Calu3 (cell line): ENCODE results near the gene SHPK. TPM values are rescaled to one million over a fixed set of nuclear protein-coding genes. Genes with fewer than 3 reads are reported as not detected.

Experiments used
- BruUV-seq: library from RNA; stranded (reverse); fragments of 400-500 nt; replicated peaks from 2 replicates; lab custom pipeline; 2021; lab: Mats Ljungman, UMichigan
- CTCF ChIA-PET: fragments of 300-600 bp; sonication (Branson Sonifier 250); formaldehyde crosslinking; loops from one replicate; lab custom pipeline; 2022; ENCODE audit warnings: antibody characterized with exemption; lab: Charles Lee
- DNase-seq: peaks from one replicate; pipeline ENCODE4 v3.0.0; 2022
- H3K27ac Mint-ChIP-seq: one replicate; pipeline ENCODE4 v1.8.0; 2022; ENCODE audit warnings: mixed read lengths; ENCODE audit not compliant: unreplicated experiment
- H3K27me3 Mint-ChIP-seq: one replicate; pipeline ENCODE4 v1.8.0; 2022; ENCODE audit warnings: mixed read lengths; ENCODE audit not compliant: unreplicated experiment
- H3K36me3 Mint-ChIP-seq: one replicate; pipeline ENCODE4 v1.8.0; 2022; ENCODE audit warnings: mild to moderate bottlenecking, moderate library complexity, mixed read lengths; ENCODE audit not compliant: insufficient read depth, unreplicated experiment
- H3K4me1 Mint-ChIP-seq: one replicate; pipeline ENCODE4 v1.8.0; 2022; ENCODE audit warnings: mild to moderate bottlenecking, low read depth, mixed read lengths; ENCODE audit not compliant: unreplicated experiment
- H3K4me3 Mint-ChIP-seq: one replicate; pipeline ENCODE4 v1.8.0; 2022; ENCODE audit warnings: mild to moderate bottlenecking, low read depth, moderate library complexity, mixed read lengths; ENCODE audit not compliant: unreplicated experiment
- H3K9me3 Mint-ChIP-seq: one replicate; pipeline ENCODE4 v1.8.0; 2022; ENCODE audit warnings: low read depth, mixed read lengths; ENCODE audit not compliant: unreplicated experiment
- intact Hi-C: fragments of 100-400 bp; cut with micrococcal nuclease; formaldehyde crosslinking; loops from one replicate; pipeline ENCODE4 v1.10.0; 2022; ENCODE audit not compliant: unreplicated experiment
- total RNA-seq: library from RNA; stranded (reverse); gene quantifications from 2 replicates; pipeline ENCODE4 v1.2.3, GENCODE V29; 2022
- TF ChIP-seq, protein P1 (sequence below): fragments of 200-600 bp; IDR thresholded peaks from one replicate; pipeline ENCODE4 v1.8.0; 2022; ENCODE audit warnings: antibody characterized with exemption; ENCODE audit not compliant: unreplicated experiment

The SHPK gene
- total RNA-seq, 1 experiment from 2014 or later: 9.4 TPM

GRCh38 chr17:3609689-3610088 lies 26.4 kb downstream of the SHPK start:
- no peaks in the 10 kb centered on the region for H3K4me1 Mint-ChIP-seq
- TF ChIP-seq, protein P1, sequence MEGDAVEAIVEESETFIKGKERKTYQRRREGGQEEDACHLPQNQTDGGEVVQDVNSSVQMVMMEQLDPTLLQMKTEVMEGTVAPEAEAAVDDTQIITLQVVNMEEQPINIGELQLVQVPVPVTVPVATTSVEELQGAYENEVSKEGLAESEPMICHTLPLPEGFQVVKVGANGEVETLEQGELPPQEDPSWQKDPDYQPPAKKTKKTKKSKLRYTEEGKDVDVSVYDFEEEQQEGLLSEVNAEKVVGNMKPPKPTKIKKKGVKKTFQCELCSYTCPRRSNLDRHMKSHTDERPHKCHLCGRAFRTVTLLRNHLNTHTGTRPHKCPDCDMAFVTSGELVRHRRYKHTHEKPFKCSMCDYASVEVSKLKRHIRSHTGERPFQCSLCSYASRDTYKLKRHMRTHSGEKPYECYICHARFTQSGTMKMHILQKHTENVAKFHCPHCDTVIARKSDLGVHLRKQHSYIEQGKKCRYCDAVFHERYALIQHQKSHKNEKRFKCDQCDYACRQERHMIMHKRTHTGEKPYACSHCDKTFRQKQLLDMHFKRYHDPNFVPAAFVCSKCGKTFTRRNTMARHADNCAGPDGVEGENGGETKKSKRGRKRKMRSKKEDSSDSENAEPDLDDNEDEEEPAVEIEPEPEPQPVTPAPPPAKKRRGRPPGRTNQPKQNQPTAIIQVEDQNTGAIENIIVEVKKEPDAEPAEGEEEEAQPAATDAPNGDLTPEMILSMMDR: no peak
- peaks cover 7% of the 10 kb centered on the region for H3K36me3 Mint-ChIP-seq
- intact Hi-C loops: no loop called here
- no peak overlapping the region for H3K27ac Mint-ChIP-seq
- no peak for DNase-seq
- no peaks in the 10 kb centered on the region for H3K9me3 Mint-ChIP-seq
- CTCF ChIA-PET: no interaction called here
- H3K4me3 Mint-ChIP-seq: no peak overlapping the region
- H3K27me3 Mint-ChIP-seq: no peaks in the 10 kb centered on the region
- no TSS peak for BruUV-seq

- Mint-ChIP-seq H3K4me3 (no peak overlapping the region), H3K9me3 (no peaks in the 10 kb centered on the region), H3K36me3 (no peaks in the 10 kb centered on the region), H3K27me3 (no peaks in the 10 kb centered on the region), H3K4me1 (no peaks in the 10 kb centered on the region), H3K27ac (no peak overlapping the region)
- no TSS peak for BruUV-seq
- CTCF ChIA-PET: no interaction called here
- intact Hi-C loops: no loop called here
- DNase-seq: no peak
- TF ChIP-seq, protein P1: no peak
These were observed 32.2 kb downstream of the SHPK start for GRCh38 chr17:3603870-3604259.

DNA sequence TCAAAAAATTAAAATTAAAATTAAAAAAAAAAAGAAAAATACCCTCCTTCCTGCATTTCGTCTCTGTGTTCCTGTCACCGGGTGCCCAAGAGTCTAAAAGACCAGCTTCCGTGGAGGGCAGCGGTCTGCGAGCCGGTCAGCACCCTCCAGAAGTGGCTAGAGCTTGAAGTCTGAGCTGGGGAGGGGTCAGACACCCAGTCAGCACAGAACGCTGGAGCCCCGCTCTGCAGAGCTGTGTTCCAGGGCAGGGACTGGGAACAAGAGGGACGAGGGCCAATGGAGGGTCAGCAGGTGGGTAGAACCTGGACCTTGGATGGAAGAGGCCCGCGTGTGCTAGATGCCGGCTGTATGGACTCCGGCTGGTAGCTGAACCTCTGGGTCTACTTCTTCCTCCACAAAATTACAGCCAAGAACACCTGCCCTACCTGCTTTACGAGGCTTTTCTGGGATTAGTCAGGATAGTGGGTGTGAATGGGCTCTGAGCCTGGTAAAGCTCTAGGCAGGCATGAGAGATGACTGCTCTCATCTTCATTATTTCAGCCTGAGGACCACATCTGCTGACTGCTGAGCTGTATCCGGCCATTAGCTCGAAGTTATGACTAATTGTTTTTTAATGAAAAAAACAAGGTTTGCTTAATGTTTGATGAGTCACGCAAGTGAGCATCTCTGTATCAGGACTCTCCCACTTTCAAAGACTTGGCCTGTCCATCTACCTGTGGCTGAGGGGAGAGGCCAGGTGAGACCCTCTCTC lies 32.8 kb downstream of the SHPK start:
- Mint-ChIP-seq H3K36me3 (no peaks in the 10 kb centered on the region), H3K27ac (no peak overlapping the region), H3K9me3 (no peaks in the 10 kb centered on the region), H3K4me3 (no peak overlapping the region), H3K4me1 (no peaks in the 10 kb centered on the region), H3K27me3 (no peaks in the 10 kb centered on the region)
- BruUV-seq: no TSS peak
- TF ChIP-seq, protein P1: no peak
- intact Hi-C loops: no loop called here
- CTCF ChIA-PET: no interaction called here
- DNase-seq: no peak

- DNase-seq: no peak
- BruUV-seq: no TSS peak
- CTCF ChIA-PET: no interaction called here
- no peaks in the 10 kb centered on the region for H3K36me3 Mint-ChIP-seq
- intact Hi-C loops: no loop called here
- H3K9me3 Mint-ChIP-seq: no peaks in the 10 kb centered on the region
- TF ChIP-seq, protein P1: no peak
- no peak overlapping the region for H3K27ac Mint-ChIP-seq
- H3K4me1 Mint-ChIP-seq: no peaks in the 10 kb centered on the region
- H3K27me3 Mint-ChIP-seq: no peaks in the 10 kb centered on the region
- H3K4me3 Mint-ChIP-seq: no peak overlapping the region
These were observed 33.6 kb downstream of the SHPK start for GRCh38 chr17:3602499-3602898.
